Stimulated activated CD4-positive, alpha-beta T cell treated with anti-CD3 and anti-CD28 coated beads, Interleukin-4, amount 100 ng/mL, for 24 hours (primary cell): Measurements from ENCODE around the gene ANO1.

Experiments used
- DNase-seq: peaks from one replicate; pipeline ENCODE4 v3.0.0-alpha.2; 2020

Gene ANO1

DNA sequence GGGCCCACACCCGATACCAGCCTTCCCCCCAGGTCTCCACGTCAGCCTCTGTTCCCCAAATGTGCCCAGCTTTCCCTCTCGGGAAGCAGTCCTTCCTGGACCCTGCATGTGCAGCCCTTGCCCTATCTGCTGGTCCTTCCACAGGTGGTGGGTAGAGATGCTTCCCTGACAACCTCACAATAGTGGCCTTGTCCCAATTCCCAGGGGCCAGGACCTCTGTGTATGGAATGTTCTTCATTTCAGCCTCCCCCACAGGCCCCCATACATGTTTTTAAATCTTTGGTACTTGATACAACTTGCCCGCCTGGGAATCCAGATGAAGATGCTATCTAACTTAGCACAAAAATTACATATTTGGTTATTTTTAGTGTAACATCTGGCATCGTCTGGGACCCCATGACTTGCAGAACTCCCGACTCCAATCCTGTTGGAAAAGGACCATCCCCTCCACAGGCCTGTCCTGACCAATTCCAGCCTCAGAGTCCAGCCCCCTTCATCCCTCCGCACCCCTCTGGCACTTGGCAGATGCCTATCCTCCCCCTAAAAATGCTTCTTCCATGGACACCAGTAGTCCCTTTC is 39.5 kb downstream of the ANO1 start:
- no peak for DNase-seq

DNA sequence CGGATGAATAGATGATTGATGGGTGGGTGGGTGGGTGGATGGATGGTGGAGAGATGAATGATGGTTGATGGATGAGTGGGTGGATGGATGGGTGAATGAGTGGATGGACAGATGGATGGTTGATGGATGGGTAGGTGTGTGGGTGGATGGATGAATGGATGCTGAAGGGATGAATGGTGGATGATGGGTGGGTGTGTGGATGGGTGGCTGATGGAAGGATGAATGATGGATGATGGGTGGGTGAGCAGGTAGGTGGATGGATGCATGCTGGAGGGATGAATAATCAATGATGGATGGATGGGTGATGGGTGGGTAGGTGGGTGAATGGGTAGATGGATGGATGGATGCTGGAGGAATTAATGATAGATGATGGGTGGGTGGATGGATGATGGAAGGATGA is 40.5 kb downstream of the ANO1 start:
- no peak for DNase-seq

DNA sequence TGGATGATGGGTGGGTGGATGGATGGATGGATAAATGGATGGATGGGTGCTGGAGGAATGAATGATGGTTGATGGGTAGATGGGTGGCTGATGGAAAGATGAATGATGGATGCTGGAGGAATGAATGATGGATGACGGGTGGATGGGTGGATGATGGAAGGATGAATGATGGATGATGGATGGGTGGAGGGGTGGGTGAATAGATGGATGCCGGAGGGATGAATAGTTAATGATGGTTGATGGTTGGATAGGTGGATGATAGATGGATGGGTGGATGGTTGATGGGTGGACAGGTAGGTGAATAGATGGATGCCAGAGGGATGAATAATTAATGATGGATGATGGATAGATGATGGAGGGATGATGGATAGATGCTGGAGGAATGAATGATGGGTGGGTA is 41.4 kb downstream of the ANO1 start:
- DNase-seq = no peak

DNA sequence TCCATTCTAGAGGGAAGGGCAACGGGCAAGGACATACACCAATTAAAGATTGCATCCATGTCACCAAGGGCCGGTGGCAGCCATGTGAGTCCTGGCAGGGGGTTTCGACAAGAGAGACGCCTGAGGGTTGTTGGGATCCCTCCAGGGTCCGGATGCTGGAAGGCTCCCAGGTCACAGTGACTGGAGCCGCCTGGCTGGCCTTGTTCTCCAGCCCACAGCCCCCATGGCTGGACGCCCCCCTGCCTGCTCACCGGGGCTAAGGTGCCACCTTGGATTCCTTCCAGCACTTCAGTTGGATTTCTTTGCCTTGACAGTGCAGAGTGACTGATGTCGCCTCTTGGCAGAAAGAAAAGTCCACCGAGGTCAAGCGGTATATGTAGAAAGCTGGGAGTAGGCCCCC is 42.6 kb downstream of the ANO1 start:
- no peak for DNase-seq

DNA sequence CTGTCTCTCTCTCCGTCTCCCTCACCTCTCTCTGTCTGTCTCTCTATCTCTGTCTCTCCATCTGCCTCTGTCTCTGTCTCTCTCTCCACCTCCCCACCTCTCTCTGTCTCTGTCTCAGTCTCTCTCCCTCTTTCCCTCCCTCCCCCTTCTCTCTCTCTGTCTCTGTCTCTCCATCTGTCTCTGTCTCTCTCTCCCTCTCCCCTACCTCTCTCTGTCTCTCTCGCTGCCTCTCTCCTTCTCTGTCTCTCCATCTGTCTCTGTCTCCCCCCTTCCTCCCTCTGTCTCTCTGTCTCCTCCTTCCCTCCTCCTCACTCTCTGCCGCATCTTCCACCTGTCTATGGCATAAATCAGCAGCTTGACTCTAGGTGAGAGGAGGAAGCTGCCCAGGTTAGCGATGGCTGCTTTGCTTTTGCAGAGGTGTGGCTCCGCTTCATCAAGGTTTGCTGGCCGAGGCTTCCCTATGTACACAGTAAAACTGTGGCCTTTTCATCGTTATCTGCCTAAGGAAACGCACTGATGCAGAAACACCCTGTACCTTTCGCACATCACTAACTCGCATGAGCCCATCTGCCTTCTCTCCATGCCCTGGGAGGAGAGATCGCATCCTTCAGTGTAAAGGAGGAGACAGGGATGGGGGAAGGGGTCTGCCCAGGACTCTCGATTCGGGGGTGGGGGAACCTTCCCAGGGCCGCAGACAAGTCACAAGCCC is 44.5 kb downstream of the ANO1 start:
- no peak for DNase-seq

DNA sequence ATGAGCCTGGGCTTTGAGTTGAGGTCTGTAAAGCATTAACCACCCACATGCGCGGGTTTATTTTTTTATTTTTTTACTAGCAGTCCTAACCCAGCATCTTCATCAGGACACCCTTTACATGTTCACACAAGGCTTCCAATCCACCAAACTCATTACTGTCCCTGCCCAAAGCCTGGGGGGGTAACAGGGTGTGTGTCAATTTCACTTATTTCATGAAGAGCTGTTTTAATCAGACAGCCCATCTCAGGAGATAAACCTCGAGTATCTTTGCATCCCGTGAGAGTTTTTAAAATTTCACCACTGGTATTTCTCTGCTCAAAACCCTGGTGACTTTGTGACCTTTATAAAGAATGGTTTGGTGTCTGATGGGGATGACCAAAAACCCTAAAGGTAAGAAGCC is 45.6 kb downstream of the ANO1 start:
- DNase-seq = no peak

DNA sequence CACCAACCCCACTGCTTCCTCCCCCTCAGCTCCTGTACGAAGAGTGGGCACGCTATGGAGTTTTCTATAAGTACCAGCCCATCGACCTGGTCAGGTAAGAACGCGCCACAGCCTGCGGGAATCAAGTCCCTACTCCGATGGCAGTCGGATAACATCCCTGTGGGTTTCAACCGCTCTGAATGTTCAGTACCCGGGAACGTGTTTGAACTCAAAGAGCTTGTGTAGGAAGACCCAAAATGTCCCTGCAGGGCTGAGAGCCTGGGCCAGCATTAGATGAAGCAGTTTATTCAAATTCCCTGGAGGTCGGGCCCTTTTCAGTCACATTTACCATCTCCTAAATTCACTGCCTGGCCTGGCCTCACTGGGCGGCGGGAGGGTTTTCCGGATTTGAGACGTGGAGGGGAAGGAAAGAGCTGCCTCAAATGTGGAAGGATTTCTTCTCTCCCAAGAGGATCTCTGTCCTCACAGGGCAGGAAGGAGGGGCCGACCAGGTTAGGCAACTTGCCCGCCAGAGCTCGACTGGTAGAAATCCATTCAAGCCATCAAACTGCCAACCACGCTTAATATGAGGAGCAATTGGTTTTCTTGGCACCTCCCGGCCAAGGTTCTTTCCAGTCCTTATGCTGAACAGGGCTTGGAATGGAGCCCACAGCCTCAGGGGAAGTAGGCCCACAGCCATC is 46.3 kb downstream of the ANO1 start:
- DNase-seq = no peak

DNA sequence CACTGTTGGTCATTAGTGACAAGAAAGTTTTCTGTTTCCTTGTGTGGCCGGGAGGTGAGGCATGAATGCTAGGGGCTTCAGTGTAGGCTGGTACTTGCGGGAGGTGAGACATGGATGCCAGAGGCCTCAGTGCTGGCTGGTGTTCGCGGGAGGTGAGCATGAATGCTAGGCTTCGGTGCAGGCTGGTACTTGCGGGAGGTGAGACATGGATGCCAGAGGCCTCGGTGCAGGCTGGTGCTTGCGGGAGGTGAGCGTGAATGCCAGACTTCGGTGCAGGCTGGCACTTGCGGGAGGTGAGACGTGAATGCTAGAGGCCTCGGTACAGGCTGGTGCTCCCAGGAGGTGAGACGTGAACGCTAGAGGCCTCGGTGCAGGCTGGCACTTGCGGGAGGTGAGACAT is 48.4 kb downstream of the ANO1 start:
- DNase-seq = no peak

DNA sequence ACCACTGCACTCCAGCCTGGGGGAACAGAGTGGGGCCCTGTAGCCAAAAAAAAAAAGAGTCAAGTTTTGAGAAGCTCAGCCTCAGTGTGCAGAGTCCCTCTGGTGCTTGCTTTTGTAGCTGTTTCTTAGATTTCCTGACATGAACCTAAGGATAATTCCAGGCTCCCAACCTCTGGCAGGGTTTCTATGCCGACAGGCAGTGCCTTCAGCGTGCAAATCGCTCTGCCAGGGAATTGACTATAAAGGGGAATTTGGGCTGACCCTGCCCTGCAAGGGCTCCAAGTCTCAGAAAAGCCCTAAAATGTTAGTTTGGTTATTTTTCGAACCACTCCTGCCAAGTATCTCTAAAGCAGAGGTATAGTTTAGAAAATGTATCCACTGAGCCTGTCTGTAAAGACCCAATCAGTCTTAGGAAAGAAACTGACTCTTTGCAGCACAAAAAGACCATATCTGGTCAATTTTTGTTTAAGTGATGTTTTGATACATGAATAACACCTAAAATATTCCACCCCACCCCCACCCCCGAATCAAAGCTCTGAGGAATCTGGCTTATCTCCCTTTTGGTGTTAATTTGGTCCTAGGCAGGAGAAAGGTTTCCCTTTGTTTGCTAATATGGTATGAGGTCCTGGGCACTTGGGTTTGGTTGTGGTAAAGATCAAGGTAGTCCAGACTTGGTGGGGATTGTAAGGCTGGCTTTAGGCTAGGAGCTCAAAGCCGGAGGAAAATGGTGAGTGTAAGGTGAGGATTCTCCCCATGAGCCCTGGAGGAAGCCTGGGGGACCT is 49.7 kb downstream of the ANO1 start:
- DNase-seq = no peak

DNA sequence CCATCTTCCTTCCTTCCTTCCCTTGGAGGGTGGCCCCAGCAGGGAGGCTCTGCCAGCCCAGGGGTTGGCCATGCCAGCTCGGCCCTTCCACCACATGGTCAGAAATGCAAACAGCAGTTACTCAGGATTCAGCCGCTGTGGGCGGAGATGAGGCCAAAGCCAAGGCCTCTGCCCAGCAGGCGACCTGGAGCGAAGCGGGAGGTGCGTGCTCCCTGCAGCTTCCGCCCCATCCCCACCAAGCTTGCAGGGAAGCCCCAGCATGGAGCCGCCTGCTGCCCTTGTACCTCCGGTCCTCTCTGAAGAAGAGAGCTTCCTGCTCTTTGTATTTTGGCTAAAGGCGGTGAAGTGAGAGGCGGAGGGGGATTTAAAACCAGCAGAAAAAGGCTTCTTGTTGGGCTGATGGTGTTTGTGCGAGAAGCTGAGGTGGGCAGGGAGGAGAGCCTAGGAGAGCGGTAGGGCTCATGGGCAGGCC is 50.4 kb downstream of the ANO1 start:
- no peak for DNase-seq

DNA sequence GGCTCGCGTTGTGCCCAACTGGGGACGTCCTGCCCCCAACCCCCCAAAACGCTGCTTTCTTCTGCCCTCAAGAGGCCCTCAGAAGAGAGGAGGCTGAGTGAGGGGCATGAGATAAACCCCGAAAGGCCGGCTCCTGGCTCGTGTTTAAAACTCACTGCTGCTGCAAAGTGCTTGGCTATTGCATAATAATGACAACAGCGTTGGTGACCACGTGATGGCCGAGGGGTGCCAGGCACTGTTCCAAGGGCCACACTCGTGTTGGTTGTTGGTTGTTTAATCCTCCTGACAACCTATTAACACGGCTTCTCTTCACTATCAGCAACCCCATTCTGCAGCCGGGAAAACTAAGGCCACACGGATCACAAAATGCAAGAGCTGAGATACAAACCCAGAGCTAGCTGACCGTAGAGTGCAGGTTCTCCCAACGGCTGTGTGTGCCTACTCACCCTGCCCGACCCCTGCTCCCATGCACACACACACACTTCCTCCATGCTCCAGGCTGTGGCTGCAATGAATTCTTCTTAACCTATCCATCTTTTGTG is 51.0 kb downstream of the ANO1 start:
- DNase-seq = no peak

DNA sequence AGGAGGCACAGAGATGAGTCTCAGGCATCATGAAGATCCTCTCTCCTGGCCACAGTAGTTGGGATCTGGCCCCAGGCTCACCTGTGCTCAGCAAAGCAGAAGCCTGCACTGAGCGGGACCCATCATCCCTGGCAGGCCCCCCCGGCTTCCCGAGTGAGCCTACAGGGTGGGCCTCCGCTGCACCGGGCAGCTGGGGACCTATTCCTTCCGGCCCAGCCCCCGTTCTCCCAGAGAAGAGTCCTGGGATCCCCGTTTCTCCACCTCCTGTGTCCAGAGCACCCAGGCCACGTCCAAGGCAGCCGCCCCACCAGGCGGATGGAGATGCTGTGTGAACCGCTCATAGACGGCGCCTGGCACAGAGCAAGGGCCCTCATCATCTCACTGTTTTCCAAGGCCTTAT is 52.5 kb downstream of the ANO1 start:
- DNase-seq = no peak

DNA sequence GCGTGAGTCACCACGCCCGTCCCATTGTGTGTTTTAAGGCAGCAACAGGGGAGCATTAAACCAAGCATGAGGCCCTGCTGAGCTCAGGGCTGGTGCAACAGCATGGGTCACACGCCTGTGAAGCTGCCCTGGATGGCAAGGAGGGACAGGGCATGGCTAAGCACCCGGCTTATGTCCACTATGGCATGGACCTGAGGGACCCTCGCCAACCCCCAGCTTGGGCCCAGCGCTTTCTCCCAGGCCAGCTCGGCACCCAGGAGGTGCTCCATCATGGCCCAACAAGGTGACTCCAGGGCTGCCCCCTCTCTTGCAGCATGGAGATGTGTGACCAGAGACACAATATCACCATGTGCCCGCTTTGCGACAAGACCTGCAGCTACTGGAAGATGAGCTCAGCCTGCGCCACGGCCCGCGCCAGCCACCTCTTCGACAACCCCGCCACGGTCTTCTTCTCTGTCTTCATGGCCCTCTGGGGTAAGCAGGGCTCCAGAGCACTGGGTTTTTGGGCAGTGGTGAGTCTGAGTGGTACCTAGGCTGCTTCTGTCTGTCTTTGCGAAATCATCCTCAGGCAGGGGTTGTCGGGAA is 53.6 kb downstream of the ANO1 start:
- DNase-seq = no peak

DNA sequence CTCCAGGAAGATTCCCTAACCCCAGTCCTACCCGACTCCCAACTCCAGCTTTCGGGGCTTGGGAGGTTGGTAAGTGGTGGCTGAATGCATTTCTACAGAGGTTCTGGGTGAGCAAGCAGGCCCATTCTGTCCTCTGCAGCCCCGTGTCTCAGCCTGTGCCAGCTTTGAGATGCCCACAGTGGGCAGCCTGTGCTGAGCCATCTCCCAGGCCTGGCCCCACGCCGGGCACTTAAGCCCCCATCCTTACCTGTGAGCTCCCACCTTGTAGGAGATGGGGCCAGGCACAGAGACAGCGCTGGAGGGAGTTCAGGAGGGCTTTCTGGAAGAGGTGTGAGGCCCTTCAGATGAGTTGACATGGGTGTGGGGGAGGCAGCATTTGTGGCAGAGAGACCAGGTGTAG is 54.5 kb downstream of the ANO1 start:
- DNase-seq = no peak

DNA sequence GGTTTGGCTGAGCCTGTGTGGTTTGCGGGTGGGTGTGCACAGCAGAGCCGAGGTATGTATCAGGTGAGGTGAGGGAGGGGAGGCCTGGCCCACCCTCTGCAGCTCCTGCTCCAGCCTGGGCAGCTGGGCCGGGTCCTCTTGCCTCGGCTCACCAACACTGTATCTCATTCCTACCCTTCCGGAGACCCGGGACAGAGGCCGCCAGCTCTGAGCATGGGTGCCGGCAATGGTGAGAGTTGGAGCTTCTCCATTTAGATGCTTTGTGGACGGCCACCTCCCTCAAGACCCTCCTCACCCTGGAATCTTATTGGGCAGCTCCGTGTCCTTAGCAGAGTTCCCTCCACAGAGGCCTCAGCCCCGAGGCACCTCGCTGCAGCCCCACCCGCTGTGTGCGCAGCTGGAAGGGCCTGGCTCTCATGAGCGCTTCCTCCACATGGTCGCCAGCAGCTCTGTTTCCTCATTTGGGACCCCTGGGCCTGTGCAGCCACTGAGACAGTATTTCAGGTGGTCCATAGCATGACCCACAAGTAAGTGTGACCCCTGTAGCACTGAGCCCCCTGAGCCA is 55.7 kb downstream of the ANO1 start:
- no peak for DNase-seq

DNA sequence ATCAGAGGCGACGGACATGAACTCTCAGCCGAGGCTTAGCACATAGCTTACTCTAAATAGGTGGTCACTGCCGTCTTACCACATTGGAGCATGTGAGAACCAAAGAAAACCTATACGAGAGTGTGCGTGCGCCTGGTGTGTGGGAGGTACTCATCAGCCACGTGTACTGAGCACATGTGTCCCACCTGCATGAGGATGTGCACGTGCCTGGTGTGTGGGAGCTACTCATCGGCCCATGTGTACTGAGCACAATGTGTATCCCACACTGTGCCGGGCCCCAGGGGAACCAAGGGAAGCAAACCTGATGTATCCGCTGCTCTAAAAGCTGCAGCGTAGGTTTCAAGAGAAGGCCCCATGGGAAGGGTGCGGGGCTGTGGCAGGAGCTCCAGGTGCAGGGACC is 56.4 kb downstream of the ANO1 start:
- no peak for DNase-seq

DNA sequence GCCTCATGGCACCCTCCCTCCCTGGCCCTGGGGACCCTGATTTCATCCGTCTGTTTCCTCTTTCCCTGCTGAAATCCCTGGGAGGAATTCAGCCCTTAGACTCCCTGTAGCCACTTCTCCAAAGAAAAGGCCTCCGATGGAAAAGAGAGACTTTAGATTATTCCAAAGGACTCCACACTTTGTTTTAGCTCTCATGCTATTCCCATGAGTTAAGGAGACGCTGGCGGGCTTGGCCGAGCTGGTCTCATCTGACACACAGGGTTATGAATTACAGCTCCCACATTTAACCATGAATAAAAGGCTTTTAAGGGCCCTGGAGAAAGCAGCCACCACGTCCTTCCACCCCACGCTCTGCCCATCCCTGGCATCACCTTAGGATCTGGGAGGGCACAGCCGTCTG is 57.0 kb downstream of the ANO1 start:
- DNase-seq = no peak

DNA sequence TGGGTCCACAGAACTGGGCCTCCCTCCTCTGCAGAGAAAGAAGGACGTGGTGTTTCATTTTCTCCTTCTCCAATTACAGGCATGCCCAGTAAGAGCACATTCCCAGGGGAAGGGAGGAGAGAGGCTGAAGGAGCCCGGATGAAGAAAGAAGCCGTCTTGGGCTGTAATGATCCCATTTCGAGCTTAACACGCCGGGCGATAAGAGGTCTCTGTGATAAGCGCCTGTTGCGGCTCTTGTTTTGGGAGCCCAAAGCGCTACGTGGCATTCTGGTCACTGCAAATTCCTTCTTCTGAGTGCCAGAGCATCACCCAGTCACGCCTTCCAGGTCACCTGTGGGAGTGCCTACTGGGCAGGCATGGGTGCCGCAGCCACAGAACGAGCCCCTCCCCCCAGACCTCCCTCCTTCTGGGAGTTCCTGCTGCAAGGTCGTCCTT is 57.5 kb downstream of the ANO1 start:
- no peak for DNase-seq

DNA sequence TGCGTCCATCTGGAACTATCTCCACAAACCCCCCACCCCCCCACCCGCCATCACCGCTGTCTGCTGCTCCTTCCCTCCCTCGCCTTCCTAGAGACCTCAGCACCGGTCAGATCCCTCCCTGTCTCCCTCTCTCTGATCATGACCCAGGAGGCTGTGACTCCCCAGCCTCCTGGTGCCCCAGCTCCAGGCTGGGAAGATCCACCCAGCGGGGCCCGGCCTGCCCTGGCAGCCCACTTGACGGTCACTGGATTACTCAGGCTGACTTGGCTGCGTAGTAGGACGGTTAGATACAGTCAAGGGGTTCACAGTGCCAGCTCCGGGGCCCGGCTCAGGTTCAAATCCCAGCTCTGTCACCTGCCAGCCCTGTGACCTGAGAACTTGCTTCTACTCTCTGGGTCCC is 59.3 kb downstream of the ANO1 start:
- no peak for DNase-seq

DNA sequence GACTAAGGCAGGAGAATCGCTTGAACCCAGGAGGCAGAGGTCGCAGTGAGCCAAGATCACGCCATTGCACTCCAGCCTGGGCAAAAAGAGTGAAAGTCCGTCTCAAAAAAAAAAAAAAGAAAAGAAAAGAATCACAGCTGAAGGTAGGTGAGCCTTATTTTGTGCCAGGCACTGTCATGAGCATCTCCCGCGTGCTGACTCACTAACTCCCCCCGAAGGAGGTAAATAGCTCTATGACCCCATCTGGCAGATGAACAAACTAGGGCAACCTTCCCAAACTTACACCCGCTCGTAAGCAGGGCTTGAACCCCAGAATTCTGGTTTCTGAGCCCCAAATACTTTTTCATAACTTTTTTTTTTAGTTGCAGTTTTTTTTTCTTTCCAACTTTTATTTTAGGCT is 60.3 kb downstream of the ANO1 start:
- no peak for DNase-seq

DNA sequence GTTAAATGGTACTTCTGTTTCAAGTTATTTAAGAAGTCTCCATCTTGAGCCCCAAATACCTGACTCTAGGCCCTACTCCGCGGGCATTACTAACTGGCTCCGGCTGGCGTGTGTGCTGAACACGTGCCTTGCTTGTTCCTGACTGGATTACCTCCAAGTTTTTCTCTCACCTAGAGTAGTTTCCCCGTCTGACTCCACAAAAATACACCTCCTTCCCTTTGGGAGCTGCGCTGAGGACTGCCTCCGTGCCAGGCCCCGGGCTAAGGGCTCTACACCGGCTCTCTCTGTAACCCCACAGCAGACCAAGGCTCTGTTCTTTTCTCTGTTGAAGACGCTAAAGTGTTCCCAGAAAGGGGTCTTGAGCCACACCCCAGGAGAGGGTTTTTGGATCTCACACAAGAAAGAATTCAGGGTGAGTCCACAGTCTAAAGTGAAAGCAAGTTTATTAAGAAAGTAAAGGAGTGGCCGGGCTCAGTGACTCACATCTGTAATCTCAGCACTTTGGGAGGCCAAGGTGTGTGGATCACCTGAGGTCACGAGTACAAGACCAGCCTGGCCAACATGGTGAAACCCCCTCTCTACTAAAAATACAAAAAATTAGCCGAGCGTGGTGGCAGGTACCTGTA is 61.8 kb downstream of the ANO1 start:
- no peak for DNase-seq
